RPMI8226 (cell line): ENCODE data around the gene DDX20.
"Not testable (repeated sequence)": the region's sequence is repeated elsewhere in the genome, so short reads cannot be mapped to it uniquely, and the experiment has no call there.

Experiments
- DNase-seq: peaks from one replicate; pipeline ENCODE4 v3.0.0-alpha.2; 2015

The DDX20 gene

DNA sequence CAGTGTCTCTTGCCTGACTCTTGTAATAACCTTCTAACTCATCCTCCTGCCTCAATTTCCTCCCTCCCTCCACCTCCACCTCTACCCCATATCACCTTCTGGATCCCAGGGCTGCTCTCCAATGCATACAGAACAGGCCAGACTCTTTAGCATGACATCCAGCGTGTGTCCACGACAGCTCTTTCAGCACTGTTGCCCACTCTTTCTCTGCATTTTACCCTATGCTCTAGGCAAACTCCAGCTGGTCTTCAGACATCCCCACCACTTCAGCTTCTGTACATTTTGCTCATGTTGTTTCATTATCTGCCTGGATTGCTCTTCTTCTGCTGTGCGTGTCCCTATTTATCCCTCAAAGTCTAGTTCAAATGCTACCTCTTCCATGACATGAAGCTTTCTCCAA, 21.3 kb upstream of the DDX20 start:
- no peak for DNase-seq

DNA sequence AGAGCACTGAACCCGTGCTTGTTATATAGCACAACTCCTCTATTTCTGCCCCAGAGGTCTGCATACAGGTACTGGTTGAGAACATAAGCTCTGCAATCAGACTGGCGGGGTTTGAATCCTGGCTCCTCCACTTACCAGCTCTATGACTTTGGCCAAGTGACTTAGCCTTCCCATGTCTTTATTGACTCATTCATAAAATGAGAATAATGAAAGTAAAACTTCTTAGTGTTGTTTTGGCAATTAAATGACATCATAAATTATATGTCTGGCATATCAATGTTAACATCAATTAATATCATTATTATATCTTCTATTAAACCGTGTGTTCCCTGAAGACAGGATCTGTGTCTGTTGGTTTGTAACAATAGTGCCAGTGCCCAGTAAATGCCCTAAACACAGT, 20.8 kb upstream of the DDX20 start:
- DNase-seq: no peak

DNA sequence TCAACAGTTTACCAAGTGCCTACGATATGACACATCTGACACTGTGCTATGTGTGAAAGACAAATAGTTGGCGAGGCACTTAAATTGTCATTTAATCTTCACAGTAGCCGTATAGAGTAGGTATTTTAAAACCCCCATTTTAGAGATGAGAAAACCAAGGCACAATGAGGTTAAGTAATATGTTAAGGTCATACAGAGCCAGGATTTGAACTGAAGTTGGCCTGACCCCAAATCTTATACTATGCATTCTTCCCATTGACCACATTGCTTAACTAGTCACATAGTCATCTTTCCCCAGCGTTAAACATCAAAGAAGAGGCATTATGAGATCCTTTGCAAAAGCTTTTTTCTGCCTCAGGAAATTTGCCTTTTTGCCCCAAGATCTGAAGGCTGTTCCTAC, 20.4 kb upstream of the DDX20 start:
- DNase-seq: no peak

DNA sequence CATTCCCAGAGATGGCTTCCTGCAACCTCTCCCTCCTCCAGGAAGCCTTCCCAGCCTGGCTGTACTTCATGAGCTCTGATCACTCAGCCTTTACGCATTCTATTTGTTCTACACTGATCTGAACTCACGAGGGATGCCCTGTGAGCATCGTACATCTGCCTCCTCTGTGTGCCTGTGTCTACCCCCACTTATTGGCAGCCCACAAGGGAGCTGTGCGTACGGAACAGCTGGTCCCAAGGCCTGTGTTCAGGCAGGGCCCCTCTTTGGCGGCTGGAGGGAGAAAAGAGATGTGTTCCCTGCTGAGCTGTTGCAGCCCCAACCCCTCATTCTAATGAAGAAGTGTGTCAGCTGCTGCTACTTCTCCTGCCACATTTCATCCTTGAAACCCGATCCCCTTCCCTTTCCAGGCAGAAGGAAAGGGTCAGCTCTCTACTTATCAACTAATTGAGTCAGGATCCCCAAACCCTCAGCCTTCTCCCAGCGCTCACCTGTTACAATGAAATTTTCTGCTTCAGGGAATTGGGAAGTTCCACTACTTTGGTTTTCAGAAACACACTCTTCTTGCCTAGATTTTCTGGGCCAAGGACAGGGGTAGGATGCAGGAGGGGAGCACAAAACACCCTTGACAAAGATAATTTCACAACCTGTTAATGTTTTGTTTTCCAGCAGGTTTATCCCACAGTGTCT, 19.7 kb upstream of the DDX20 start:
- no peak for DNase-seq

DNA sequence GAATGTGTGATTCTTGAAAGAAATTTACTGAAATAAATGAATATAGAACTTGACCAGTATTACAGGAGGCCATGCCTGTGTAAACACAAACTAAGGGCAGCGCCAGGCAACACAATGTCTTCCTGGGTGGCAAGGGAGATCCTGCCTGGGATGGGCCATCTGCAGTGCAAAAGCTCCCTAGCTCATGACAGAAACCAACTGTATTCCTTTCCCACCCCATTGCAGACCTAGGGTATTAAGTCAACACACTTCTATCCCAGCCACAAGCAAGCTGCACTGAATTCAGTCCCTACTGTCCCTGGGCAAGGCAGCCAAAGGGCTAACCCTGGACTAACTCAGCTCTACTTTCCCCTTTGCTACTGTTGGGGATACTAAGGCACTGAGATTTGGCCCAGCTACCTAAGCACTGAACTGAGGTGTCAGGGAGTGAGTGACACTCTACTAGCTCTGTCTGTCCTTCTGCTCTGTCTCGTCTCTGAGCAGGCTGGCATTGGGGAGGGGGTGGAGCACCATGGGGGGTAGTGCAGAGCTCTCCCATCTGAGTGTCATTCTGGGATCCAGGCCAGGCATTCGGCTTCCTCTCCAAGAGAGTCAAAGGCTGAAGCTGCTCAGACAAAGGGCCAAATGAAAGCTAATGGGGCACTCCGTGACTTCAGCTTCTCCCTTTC, 19.0 kb upstream of the DDX20 start:
- no peak for DNase-seq

DNA sequence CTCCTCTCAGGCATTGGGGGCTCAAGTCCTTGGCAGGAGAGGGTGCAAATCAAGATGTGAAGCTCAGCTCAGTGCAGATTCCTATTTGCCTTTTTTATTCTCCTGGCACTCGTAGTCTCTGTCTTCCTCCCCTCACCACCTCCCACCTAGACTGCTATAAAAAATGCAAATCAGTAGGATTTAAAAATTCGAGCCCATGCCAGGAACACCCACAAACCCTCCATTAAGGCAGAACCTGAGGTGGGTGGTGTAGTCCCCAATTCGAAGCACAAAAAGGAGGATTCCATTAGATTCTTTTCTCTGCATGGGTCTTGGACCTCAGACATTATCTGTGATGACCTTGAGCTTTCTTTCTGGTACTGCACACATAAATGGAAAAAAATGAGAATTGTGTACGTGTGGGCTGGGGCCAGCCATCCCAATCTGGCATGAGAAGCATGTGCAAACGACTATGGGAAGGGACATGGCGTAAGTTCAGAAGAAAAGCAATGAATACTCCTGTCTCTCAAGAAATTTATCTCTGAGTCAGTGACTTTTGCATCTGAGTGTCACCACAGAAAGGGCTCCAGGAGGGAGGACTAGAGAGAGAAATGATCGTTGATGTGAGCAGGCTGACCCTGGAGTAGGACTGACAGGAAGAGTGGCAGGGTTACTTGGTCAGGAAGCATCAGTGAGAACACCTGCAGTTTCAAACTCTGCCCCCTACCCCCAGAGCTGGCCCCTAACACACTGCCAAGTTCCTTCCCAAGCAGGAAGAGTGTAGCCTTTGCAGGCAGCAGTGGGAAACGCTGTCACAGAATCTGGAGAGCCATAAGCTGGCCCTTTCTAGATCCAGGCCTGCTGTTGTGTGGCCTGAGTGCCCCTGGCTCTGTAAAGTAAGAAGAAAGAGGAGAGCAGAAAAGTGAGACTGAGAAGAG, 18.2 kb upstream of the DDX20 start:
- no peak for DNase-seq

DNA sequence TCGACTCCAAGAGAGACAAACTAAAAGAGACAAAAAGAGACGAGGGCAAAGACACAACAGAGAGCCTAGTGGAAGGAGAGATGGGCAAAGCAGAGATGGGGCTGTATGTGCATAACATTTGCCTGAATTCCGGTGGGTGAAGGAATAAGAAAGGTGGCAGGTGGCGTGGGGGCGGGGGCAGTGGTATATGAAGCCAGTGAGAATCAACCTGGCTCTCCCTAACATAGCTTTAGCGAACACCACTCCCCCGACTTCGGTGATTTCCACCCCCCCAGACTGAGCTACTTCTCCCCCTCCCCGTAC, 17.6 kb upstream of the DDX20 start:
- DNase-seq: no peak

DNA sequence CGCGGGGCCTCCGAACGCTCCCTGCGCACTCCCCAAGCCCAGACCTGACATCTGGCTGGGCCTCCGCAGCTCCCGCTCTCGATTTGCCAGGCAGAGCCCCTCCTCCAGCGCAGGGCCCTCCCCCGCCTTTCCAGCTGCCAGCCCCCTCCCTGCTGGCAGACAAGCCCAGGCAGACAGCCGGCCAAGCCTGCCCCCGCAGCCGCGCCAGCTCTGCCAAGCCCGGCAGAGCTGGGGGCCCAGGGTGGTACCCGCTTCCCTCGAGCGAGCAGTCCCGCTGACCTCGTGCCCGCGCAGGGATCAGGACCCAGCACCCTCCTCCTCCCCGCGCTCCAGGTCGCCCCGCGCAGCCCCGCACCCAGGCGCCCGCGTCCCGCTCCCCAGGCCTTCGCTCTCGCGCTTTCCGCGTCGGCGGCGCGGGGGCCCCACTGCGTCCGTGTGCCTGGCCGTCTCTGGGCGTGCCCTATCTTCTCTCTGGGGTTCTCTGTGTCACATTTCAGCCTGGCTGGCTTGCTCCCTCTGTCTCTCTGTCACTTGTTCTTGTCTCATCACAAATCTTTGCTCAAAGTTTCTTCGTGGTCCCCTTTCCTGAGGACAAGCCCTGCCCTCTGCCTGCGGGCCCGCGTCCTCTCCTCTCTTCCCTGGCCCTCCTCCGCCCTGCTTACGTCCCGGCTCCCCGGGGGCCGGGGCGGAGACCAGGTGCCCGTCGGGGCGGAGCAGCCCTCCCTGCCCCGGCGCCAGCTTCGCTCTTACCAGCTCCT, 17.1 kb upstream of the DDX20 start:
- peak; percentile 64 for DNase-seq

DNA sequence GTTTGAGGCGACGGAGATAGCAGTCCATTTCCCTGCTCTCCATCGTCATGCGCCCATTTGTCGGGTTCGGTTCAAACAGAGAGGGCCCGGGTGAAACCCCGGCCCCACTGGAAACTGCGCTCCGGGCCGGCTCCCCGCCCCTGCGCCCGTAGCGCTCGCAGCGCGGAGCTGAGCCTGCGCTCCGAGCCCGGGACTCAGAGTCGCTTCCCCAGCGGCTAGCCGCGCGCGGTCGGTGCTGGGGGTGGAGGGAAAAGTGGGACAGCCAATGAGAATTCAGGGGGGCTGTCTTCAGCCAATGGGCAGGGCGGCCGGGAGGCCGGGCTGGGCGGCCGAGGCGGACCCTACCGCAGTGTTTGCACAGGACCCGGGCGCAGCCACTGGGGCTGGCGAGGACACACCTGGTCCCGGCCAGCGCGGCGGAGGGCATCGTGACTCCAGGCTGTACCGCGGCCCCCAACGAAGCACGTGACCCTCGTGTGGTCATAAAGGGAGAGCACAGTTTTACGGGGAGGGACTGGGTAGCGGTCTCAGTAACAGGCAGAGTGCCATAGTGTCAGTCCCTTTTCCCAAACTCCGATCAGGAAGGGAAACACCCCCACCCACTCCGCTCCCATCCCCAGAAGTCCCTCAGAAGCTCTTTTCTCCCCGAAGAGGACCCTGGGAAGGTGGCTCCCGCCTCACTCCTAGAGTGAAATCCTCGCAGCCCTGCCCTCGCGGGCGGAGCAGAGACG, 16.3 kb upstream of the DDX20 start, which contains the start of gene INKA2:
INKA2 (minus strand) TSS at position 202 of the 731 bp plus-strand sequence; CDS start at position 49, 153 bp downstream.
- peak; percentile 86 for DNase-seq

DNA sequence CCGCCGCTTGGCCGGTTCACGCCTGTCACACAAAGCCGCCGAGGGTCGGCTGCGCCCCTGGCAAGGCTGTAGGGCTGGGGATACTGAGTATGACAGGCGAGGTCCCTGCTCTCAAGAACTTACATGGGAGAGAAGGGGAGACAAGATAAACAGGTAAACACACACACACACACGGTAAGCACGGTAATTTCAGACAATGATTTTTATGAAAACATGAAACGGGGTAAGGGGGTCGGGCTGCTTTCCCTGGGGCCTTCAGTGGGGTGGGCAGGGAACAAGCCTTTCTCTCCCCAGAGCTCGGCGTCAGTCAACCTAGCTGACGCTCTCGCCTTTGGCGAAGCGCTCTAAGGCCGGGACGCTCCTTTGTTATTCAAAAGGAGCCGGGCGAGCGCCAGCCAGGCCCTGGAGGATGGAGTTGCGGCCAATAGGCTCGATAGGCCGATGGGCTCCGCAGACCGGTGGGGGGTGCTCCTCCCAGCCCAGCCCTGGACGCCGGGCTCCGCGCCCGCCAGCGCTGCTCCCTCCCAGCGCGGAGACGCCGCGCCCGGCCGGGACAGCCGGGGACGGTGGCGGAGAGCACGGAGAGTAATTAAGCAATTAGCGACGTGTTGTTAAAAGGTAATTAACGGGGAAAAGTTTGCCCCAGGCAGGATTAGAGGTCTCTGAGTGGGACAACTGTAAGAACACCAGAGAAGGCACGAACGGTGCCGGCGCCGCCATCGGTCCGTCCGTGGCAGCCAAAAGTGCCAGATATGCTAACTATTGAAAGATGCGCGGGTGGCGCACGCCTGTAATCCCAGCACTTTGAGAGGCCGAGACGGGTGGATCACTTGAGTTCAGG, 15.6 kb upstream of the DDX20 start:
- peak; percentile 42 for DNase-seq

DNA sequence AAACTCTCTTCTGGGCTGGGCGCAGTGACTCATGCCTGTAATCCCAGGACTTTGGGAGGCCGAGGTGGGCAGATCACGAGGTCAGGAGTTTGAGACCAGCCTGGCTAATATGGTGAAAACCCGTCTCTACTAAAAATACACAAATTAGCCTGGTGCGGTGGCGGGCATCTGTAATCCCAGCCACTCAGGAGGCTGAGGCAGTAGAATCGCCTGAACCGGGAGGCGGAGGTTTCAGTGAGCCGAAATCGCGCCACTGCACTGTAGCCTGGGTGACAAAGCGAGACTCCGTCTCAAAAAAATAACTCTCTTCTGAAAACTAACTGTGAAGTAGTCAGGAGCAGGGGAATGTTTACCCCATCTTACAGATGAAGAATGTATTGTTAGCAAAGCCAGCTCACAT, 13.4 kb upstream of the DDX20 start:
- DNase-seq: not testable (repeated sequence)

DNA sequence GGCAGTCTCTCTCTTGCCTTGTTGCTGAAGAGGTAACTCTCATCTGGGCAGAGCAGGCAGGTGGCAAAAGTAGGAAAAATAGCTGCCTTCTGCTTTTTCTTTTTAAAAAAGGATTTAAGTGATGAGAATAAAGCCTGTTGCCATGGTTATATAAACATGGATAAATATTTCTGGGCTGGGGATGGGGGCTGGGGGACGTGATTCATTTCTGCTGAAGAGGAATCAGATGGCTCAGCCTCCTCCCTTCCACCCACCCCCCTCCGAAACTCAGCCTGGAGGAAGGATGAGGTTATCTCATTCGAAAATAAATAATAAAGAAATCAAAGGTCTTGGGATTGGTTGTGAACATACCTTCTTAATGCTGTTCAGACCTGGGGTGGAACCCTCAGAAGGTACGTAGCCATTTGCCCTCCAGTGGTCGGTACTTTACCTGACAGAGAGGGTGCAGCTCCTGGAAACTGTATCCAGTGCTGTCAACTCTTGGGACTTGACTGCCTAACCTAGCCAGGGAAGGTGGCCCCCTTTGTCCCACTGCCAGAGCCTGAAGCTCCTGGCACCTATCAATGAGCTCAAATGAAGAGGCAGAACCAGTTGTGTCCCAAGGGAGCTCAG, 12.7 kb upstream of the DDX20 start:
- no peak for DNase-seq

DNA sequence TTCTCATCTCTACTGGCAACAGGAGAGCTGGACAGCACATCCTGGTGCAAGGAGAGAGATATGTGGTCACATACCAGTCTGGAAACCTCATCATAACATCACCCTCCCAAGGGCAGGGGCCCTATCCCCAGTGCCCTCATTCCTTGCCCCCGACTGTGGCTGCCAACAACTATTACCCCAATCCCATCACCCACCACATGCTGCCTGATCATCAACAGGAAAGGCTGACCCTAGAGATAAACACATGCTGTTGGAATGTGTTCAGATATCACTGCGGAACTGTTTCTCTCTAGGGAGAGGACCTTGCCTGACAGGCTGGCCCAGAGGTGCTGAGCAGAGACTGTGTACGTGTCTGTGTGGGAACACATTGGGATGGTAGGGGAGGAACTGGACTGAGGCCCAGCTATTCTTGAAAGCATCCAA, 12.0 kb upstream of the DDX20 start:
- no peak for DNase-seq

DNA sequence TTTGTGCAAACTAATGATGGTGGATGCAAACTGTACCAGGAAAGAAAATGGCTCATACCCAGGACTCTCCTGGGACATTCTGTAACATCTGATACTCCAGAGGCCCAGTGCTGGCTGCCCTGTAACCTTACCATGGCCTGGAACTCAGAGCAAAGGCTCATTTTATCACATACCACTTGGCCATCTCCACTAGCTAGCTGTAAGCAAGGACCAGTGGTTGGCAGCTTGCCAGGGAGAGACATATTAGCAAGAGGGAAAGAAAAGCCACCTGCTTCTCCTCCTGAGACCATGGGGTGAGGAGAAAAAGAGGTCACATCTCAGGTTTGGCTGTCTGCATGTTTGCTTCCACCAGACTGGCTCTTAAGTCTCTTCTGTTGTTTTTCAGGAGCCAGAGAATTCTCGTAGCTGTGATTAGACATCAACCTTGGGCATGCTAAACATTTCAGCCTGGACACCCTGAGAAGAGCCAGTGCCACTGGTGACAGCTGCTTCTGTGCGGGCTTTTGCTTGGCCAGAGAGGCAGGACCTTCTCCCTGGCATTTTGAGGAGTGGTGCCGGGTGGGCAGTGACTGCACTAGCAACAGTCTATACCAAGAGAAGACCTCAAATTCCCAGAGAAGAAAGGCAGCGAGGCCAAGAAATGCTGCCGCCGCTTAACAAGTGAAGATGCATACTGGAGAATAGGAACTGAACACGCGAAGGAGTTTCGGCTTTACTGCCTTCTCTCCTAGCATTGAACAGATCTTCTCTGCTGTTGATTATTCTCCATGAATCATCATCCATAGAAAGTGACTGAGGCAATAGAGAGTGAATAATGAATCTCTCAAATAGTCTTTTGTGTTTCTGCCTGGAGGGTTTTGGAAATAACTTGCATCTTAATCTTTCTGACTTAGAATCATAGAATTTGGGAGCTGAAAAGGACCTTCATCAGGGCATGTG, 9.8 kb upstream of the DDX20 start:
- peak; percentile 55 for DNase-seq

DNA sequence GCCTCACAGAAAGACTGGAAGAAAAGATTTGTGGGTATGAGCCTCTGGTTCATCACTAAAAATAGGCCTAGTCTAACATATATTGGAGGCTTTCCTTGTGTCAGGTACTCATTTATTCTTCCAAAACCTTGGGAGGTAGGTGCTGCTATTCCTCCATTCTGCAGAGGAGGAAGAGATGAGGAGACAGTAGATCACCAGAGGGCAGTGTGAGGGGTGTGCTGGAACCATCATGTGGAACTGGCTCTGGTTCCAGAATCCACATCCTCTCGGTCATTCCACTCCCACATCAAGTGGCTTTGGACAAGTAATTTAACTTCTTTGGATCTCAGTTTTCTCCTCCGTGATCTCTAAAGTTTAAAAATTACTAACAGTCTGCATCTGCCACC, 9.1 kb upstream of the DDX20 start:
- no peak for DNase-seq

DNA sequence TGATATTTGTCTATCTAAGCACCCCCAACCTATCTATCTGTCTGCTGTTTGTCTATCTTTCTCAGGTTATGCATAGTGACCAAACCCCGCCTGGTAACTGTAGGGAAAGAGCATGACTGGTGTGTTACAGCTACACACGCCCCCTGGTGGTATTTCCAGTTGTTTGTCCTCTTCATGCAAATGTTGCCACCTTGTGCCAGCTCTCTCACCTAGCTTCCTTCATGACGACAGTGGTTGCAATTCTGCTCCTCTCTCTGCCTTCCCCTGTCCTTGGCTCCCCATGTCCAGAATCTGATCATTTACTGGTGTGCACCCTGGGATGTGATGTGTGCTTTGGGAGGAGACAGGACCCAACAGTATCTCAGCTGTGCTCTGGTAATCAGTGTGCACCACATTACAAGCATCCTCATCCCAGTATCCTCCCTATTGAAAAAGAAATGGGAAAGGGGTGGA, 8.4 kb upstream of the DDX20 start:
- peak; percentile 80 for DNase-seq

DNA sequence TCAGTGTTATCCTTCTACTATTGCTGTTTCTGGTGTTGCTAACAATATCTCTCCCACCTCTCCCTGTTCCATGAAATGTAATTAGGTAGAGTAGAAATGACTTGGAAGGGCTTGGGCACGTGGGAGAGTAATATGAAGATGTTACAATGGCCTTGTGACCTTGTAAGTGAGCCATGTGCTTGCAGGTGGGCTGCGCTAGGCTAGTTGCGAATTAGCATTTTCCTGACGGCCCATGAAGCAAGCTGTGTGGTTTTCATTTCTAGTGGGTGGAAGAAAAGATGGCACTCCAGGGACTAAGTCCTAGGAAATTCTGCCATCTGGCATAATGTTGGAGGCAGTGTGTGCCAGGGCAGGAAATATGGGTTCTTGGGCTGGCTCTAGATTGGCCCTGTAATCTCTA, 7.8 kb upstream of the DDX20 start:
- no peak for DNase-seq

DNA sequence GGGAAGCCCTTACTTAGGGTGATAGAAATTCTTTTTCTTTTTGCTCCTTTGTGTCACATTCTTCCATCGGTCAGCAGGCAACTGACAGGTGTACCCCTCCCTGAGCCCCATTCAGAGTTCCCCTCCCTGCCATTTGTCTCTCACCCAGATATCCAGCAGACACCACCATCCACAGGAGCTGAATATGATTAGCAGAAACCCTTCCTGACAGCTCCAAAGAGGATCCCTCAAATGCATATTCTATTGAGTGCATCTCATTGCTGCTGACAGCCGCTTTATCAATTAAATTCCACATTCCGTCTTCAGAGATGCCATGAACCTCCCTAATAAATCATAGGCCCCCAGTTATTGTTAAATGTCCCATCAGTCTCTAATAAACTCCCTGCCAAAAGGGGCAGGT, 6.1 kb upstream of the DDX20 start:
- no peak for DNase-seq

DNA sequence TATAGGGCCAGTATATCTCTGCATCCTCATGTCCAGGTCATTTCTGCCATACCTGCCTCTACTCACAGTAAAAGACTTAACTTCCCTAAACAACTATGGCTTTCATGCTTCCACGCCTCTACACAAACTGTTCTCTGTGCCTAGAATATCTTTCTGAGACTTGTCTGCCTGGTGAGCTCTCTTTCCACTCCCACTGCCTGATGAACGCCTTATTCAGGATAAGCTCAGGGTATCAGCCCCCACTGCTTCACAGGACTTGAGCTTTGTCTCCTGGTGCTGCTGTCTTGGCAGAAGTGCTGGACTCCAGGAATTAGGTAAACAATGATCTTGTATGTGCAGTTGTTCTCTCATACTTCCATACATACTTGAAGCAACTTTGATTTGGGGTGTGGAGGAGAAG, 4.8 kb upstream of the DDX20 start:
- DNase-seq: no peak
